ENCODE measurements around the gene ARSD.
A peak's percentile ranks its signal among the peaks of the same experiment; 100 is the strongest.
"Not testable (repeated sequence)": the region's sequence is repeated elsewhere in the genome, so short reads cannot be mapped to it uniquely, and the experiment has no call there.

The ARSD gene

GRCh38 chrX:2928583-2929434, at the start of gene ARSD:
ARSD (minus strand) TSS chrX:2929339; CDS start chrX:2929275, 64 bp downstream.
- peaks cover 15% of the 10 kb centered on the region; the same call in 1 of the 2 replicates for H3K4me1 ChIP-seq (ENCODE audit: insufficient read depth, low read length)
- H3K9me3 ChIP-seq (ENCODE audit: control insufficient read depth, insufficient read depth, low read length) = no peaks in the 10 kb centered on the region
- H3K36me3 ChIP-seq (ENCODE audit: insufficient read depth, low read length) = no peaks in the 10 kb centered on the region
- H3K9ac ChIP-seq (ENCODE audit: low read depth, low read length) = peak within 1 kb of the TSS; percentile 87

GRCh38 chrX:2978639-2979038, 49.5 kb upstream of the ARSD start:
- H3K9ac ChIP-seq (ENCODE audit: low read depth, low read length); H3K9me3 ChIP-seq (ENCODE audit: control insufficient read depth, insufficient read depth, low read length); H3K4me1 ChIP-seq (ENCODE audit: insufficient read depth, low read length); H3K36me3 ChIP-seq (ENCODE audit: insufficient read depth, low read length): not testable (repeated sequence)

- no peaks in the 10 kb centered on the region for H3K36me3 ChIP-seq (ENCODE audit: insufficient read depth, low read length)
- H3K4me1 ChIP-seq (ENCODE audit: insufficient read depth, low read length) = no peaks in the 10 kb centered on the region
- H3K9me3 ChIP-seq (ENCODE audit: control insufficient read depth, insufficient read depth, low read length) = 0 out of 2 replicates have a peak, but pooled peaks cover 4% of the 10 kb centered on the region
- H3K9ac ChIP-seq (ENCODE audit: low read depth, low read length) = no peak overlapping the region
These were observed 45.8 kb upstream of the ARSD start for GRCh38 chrX:2974961-2975360.

- Histone ChIP-seq H3K9ac (ENCODE audit: low read depth, low read length) (no peak overlapping the region), H3K9me3 (ENCODE audit: control insufficient read depth, insufficient read depth, low read length) (0 out of 2 replicates have a peak, but pooled peaks cover 4% of the 10 kb centered on the region), H3K4me1 (ENCODE audit: insufficient read depth, low read length) (peaks cover 11% of the 10 kb centered on the region), H3K36me3 (ENCODE audit: insufficient read depth, low read length) (no peaks in the 10 kb centered on the region)
These were observed 43.3 kb upstream of the ARSD start for GRCh38 chrX:2972391-2972790.

GRCh38 chrX:2969021-2969420, 39.9 kb upstream of the ARSD start:
- Histone ChIP-seq H3K9me3 (ENCODE audit: control insufficient read depth, insufficient read depth, low read length) (0 out of 2 replicates have a peak, but pooled peaks cover 4% of the 10 kb centered on the region), H3K36me3 (ENCODE audit: insufficient read depth, low read length) (no peaks in the 10 kb centered on the region)

GRCh38 chrX:2967998-2968909, 39.1 kb upstream of the ARSD start:
- Histone ChIP-seq H3K9ac (ENCODE audit: low read depth, low read length) (no peak overlapping the region), H3K36me3 (ENCODE audit: insufficient read depth, low read length) (no peaks in the 10 kb centered on the region), H3K4me1 (ENCODE audit: insufficient read depth, low read length) (peaks cover 22% of the 10 kb centered on the region), H3K9me3 (ENCODE audit: control insufficient read depth, insufficient read depth, low read length) (0 out of 2 replicates have a peak, but pooled peaks cover 4% of the 10 kb centered on the region)

More at GRCh38 chrX:2969021-2969420, 39.9 kb upstream of the ARSD start:
- Histone ChIP-seq H3K9ac (ENCODE audit: low read depth, low read length) (no peak overlapping the region), H3K4me1 (ENCODE audit: insufficient read depth, low read length) (peaks cover 20% of the 10 kb centered on the region)

- H3K9me3 ChIP-seq (ENCODE audit: control insufficient read depth, insufficient read depth, low read length) = 0 out of 2 replicates have a peak, but pooled peaks cover 3% of the 10 kb centered on the region
- H3K36me3 ChIP-seq (ENCODE audit: insufficient read depth, low read length) = no peaks in the 10 kb centered on the region
- peaks cover 22% of the 10 kb centered on the region for H3K4me1 ChIP-seq (ENCODE audit: insufficient read depth, low read length)
- H3K9ac ChIP-seq (ENCODE audit: low read depth, low read length) = no peak overlapping the region
These were observed 38.4 kb upstream of the ARSD start for GRCh38 chrX:2967584-2967983.

GRCh38 chrX:2967012-2967411, 37.9 kb upstream of the ARSD start:
- Histone ChIP-seq H3K4me1 (ENCODE audit: insufficient read depth, low read length) (peaks cover 26% of the 10 kb centered on the region), H3K9me3 (ENCODE audit: control insufficient read depth, insufficient read depth, low read length) (no peaks in the 10 kb centered on the region), H3K36me3 (ENCODE audit: insufficient read depth, low read length) (no peaks in the 10 kb centered on the region), H3K9ac (ENCODE audit: low read depth, low read length) (no peak overlapping the region)

GRCh38 chrX:2965965-2966364, 36.8 kb upstream of the ARSD start:
- H3K4me1 ChIP-seq (ENCODE audit: insufficient read depth, low read length) = peaks cover 30% of the 10 kb centered on the region
- H3K9ac ChIP-seq (ENCODE audit: low read depth, low read length) = no peak overlapping the region
- no peaks in the 10 kb centered on the region for H3K36me3 ChIP-seq (ENCODE audit: insufficient read depth, low read length)
- H3K9me3 ChIP-seq (ENCODE audit: control insufficient read depth, insufficient read depth, low read length) = no peaks in the 10 kb centered on the region

GRCh38 chrX:2963992-2964794, 35.1 kb upstream of the ARSD start:
- not testable (repeated sequence) for H3K9me3 ChIP-seq (ENCODE audit: control insufficient read depth, insufficient read depth, low read length); H3K36me3 ChIP-seq (ENCODE audit: insufficient read depth, low read length)
- Histone ChIP-seq H3K4me1 (ENCODE audit: insufficient read depth, low read length) (peaks cover 37% of the 10 kb centered on the region), H3K9ac (ENCODE audit: low read depth, low read length) (peak overlapping the region; percentile 59)

- Histone ChIP-seq H3K9ac (ENCODE audit: low read depth, low read length) (peak overlapping the region; percentile 59), H3K4me1 (ENCODE audit: insufficient read depth, low read length) (peaks cover 34% of the 10 kb centered on the region)
- not testable (repeated sequence) for H3K36me3 ChIP-seq (ENCODE audit: insufficient read depth, low read length); H3K9me3 ChIP-seq (ENCODE audit: control insufficient read depth, insufficient read depth, low read length)
These were observed 34.3 kb upstream of the ARSD start for GRCh38 chrX:2963449-2963848.

GRCh38 chrX:2962381-2962780, 33.2 kb upstream of the ARSD start:
- Histone ChIP-seq H3K36me3 (ENCODE audit: insufficient read depth, low read length) (peaks cover 5% of the 10 kb centered on the region; the same call in 1 of the 2 replicates), H3K9ac (ENCODE audit: low read depth, low read length) (peak overlapping the region; percentile 53), H3K4me1 (ENCODE audit: insufficient read depth, low read length) (peaks cover 26% of the 10 kb centered on the region), H3K9me3 (ENCODE audit: control insufficient read depth, insufficient read depth, low read length) (no peaks in the 10 kb centered on the region)

- H3K4me1 ChIP-seq (ENCODE audit: insufficient read depth, low read length) = peaks cover 26% of the 10 kb centered on the region
- peaks cover 5% of the 10 kb centered on the region; the same call in 1 of the 2 replicates for H3K36me3 ChIP-seq (ENCODE audit: insufficient read depth, low read length)
- no peak overlapping the region for H3K9ac ChIP-seq (ENCODE audit: low read depth, low read length)
- no peaks in the 10 kb centered on the region for H3K9me3 ChIP-seq (ENCODE audit: control insufficient read depth, insufficient read depth, low read length)
These were observed 31.8 kb upstream of the ARSD start for GRCh38 chrX:2960861-2961515.
